Posterior cingulate gyrus (tissue), 11 donors: ENCODE results near the gene ST7.
"Not testable (repeated sequence)": the region's sequence is repeated elsewhere in the genome, so short reads cannot be mapped to it uniquely, and the experiment has no call there.

Experiments used
- DNase-seq, 10 donors: peaks; one replicate each; pipeline versions ENCODE4 v3.0.0 to v3.0.0-alpha.2; 2020 to 2021; ENCODE audit warnings: mixed read lengths in 3 of 10
- intact Hi-C: fragments of 100-400 bp; cut with DNase I; formaldehyde crosslinking; loops from one replicate; pipeline ENCODE4 v1.15.1; 2023

ST7 gene

DNA sequence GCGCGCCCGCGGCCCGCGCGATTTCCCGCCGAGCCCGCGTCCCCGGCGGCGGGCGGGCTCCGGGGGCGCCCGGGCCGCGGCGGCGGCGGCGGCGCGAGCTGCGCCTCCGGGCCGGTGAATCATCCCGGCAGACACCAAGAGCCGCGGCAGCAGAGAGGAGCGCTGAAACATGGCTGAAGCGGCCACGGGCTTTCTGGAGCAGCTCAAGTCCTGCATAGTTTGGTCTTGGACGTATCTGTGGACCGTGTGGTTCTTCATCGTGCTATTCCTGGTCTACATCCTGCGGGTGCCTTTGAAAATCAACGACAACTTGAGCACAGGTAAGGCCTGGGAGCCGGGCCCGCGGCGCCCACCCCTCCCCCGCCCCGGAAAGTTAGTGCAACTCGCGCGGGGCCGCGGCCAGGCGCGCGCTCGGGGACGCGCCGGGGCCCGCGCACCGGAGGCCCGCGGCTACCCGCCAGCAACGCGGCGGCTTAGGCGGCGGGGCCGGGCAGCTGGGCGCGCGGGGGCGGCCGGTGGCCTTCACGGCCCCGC, at the start of gene ST7:
Gene ST7, plus strand, starts transcription at position 130 of the 534 bp plus-strand sequence. Its CDS starts 40 bp downstream, at position 170.
- DNase-seq: peak in 9 of 10 donors; percentile 14 to 89 (median 44)
- intact Hi-C loops: loop anchor here (10.0 kb wide), 1 partner anchor 89 kb away; the partner anchor contains the start of gene CAPZA2

DNA sequence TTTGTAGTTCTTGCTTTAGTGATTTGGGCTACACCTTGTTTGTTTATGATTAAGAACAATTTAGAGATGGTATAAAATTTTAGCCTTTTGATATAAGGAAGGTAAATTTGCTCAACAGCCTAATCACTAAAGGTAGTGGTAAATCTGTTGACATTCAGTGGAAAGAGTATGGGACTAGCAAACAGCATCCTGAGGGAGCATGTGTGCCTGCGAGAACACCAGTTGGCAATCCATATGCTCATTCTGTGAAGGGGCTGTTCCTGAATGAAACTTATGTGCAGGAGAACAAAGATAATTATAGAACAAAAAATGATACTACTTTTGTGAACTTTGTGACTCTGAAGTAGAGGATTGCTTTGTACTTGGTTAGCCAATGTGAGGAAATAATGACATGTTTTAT, 46.9 kb upstream of the ST7 start:
- intact Hi-C loops: no loop called here
- no peak for DNase-seq

DNA sequence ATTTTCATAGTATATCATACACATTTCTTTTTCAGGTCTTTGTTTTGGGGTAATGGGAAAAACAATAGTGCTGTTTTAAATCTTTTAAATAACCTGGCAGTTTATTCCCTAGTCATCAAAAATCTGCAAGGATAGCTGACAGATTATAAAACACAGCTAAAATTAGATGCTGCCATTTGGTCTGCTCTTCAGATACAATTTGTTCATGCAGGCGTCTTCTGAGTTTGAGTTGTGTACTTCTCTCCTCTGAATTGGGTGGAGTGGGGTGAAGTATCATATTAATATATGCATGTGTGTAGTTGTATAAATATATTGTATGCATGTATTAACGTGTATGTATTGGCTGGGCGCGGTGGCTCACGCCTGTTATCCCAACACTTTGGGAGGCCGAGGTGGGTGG, 42.9 kb upstream of the ST7 start:
- no peak for DNase-seq
- intact Hi-C loops: no loop called here

GRCh38 chr7:116911801-116912200, 41.5 kb upstream of the ST7 start:
- DNase-seq: no peak
- intact Hi-C loops: no loop called here

GRCh38 chr7:116912269-116912909, 40.9 kb upstream of the ST7 start:
- intact Hi-C loops: no loop called here
- no peak for DNase-seq

- intact Hi-C loops: no loop called here
- no peak for DNase-seq
Measured at GRCh38 chr7:116918704-116919103, 34.6 kb upstream of the ST7 start.

- intact Hi-C loops: no loop called here
- no peak for DNase-seq
Measured at GRCh38 chr7:116920359-116920758, 32.9 kb upstream of the ST7 start.

GRCh38 chr7:116922545-116922944, 30.8 kb upstream of the ST7 start:
- intact Hi-C loops: no loop called here
- no peak for DNase-seq

DNA sequence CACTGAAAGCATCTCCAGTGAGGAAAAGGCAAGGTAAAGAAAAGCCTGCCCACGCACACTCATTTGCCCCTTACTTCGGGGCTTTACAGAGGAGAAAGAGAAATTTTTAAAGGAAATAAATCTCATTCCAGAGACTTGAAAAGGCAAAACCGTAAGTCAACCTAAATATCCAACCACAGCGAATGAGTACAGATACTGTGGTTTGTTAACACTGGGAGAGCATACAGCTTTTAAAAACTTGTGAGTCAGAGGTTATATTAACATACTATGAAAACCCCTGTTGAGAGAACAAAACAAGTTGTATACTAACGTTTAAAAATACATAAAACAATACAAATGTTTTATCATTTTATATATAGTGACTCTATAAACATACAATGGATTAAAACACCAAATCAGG, 28.6 kb upstream of the ST7 start:
- intact Hi-C loops: no loop called here
- DNase-seq: no peak

- intact Hi-C loops: no loop called here
- DNase-seq: no peak
Measured at GRCh38 chr7:116929021-116929420, 24.3 kb upstream of the ST7 start.

DNA sequence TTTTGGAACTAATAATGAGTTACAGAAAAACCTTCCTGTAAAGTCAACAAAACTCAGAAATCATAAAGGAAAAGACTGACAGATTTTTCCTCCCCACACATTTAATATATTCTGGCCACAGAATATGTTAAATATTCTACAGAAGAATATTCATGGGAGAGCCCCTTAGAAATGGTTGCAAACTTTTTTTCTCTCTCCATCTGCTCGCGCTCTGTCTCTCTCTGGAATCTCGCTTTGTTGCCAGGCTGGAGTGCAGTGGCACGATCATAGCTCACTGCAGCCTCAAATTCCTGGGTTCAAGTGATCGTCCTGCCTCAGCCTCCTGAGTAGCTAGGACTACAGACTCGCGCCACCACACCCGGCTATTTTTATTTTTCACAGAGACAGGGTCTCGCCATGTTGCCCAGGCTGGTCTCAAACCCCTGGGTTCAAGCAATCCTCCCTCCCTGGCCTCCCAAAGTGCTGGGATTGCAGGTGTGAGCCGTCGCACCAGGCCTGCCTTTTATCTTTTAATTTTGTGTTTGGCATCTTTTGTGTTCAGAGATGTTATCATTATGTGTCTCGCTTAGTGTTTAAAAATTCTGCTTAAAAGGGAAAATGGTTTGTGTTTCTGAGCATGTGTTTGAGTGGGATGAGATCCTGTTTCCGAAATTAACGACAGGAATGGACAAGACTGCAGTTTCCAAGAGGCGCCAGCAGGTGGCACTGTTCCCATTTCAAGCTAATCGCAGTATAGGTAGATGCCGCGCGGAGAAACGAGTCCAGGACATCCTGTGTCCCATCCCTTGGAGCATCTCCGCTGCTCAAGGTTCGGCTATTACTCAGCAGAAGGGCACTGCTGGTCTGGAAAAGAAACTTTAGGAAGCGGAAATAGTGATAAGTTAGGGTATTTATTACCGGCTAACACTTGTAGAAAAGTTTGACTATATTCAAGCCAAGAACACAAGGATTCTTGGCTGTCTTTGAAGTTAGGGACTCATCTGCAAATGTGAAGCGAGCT, 23.1 kb upstream of the ST7 start:
- intact Hi-C loops: loop anchor here (1.0 to 2.0 kb wide), 2 partner anchors 189 to 197 kb away; no protein-coding TSS in a partner anchor
- DNase-seq: peak; percentile 77 to 97 (median 90)

GRCh38 chr7:116932566-116932965, 20.7 kb upstream of the ST7 start:
- DNase-seq: no peak
- intact Hi-C loops: no loop called here

- intact Hi-C loops: no loop called here
- DNase-seq: no peak
Measured at GRCh38 chr7:116933465-116933864, 19.8 kb upstream of the ST7 start.

DNA sequence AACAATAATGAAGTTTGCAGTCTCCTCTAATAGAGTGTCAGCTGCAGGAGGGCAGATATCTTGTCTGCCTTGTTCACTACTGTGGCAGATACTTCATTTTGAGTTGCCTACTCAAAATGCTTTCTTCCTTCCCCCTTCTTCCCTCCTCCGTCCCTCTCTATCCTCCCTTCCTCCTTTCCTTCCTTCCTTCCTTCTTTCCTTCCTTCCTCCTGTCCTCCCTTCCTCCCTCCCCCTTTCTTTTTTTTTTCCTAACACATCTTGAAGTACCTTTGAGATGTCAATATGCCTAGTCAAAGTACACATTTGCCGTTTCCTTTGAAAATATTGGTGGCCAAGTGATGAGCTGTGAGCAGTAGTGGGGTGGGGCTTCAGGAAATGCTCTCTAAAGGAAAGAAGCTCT, 18.7 kb upstream of the ST7 start:
- no peak for DNase-seq
- intact Hi-C loops: no loop called here

GRCh38 chr7:116936844-116937243, 16.5 kb upstream of the ST7 start:
- intact Hi-C loops: not testable (repeated sequence)

DNA sequence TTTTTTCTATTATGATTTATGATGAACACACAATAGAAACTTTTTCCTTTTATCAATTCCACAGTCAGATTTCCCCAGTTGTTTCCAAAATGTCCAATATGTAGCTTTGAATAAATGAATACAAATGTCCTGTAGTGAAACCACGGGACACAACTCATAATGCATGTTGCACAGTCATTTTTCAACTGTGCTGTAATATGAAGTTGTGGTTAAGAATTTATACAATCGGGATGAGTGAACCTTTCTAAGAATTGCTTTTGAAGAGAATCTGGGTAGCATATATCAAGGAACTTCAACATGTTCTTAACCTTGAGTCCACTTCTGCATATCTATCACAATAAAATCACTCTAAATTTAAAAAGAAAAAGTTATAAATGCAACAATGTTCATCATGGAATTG, 14.6 kb upstream of the ST7 start:
- DNase-seq: no peak
- intact Hi-C loops: no loop called here

More at GRCh38 chr7:116936844-116937243, 16.5 kb upstream of the ST7 start:
- DNase-seq: not testable (repeated sequence)

- intact Hi-C loops: no loop called here
- DNase-seq: no peak
Measured at GRCh38 chr7:116940689-116941370, 12.5 kb upstream of the ST7 start.

DNA sequence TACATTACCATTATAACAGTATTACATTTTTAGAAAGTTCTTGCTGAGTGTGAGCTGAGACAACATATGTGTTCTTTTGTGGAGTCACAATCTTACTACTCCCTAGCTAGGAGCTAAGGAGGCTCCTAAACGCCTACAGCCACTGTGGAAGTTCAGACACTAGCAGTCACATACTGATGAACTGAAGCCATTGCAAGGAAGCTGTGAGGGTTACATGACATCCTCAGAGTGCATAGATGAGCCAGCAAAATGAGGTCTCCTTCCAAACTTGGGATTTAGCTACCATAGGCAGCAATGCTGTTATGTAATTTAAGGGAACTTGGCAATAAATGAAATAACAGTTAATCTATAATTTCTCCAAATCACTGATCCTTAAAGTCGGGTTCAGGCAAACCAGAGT, 10.8 kb upstream of the ST7 start:
- intact Hi-C loops: no loop called here
- no peak for DNase-seq

GRCh38 chr7:116948934-116949333, 4.4 kb upstream of the ST7 start:
- no peak for DNase-seq
- intact Hi-C loops: no loop called here

GRCh38 chr7:116949941-116950801, 3.1 kb upstream of the ST7 start:
- intact Hi-C loops: loop anchor here (10.0 kb wide), 1 partner anchor 85 kb away; the partner anchor contains the start of gene CAPZA2
- no peak for DNase-seq
